ENCODE data around the gene THOC6. TPM values are rescaled to one million over a fixed set of nuclear protein-coding genes. Genes with fewer than 3 reads are reported as not detected.

Gene THOC6
- polyA plus RNA-seq, 1 donor from 2014 or later = 11.4 TPM

DNA sequence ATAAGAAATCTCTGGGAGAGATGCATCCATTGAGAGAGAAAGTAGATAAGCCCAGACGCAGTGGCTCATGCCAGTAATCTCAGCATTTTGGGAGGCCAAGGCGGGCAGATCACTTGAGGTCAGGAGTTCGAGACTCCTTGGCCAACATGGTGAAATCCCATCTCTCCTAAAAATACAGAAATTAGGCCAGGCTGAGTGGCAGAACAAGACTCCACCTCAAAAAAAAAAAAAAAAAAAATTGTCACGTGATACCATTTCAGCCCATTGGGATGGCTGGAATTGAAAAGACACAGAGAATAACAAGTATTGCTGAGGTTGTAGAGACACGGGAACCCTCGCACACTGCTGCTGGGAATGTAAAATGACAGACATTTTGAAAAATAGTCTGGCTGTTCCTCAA, 38.7 kb downstream of the THOC6 start:
- no peaks in the 10 kb centered on the region for H3K9me2 ChIP-seq (ENCODE audit: insufficient read depth, low read length)

DNA sequence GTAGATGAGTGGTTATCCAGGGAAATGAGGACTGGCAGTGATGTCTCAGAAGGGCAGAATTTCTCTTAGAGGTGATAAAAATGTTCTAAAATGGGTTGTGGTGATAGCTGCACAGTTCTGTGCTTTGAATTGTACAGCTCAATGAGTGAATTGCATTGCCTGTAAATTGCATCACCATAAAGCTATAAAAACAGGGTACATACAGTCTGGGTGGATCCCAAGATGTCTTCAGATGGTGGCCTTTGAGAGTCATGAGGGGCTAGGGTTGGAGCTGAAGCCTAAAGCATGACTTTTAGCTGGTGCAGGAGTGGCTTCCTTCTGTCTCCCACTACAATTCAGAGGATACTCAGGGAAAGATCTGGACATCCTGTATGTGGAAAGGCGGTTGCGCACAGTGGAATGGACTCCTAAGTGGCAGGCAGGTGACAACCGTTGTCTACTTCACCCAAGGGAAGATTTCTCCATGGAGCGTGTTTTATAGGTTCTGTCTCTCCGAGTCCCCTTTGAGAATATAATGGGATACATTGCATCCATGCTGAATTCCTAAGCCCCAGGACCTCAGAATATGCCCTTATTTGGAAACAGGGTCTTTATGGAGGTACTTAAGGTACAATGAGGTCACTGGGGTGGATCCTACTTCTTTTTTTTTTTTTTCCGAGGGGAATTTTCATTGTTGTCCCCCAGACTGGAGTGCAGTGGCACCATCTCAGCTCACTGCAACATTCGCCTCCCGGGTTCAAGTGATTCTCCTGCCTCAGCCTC, 40.0 kb downstream of the THOC6 start:
- Histone ChIP-seq H3K79me2 (replicated peaks; ENCODE audit: insufficient read depth, low read length) (no peaks in the 10 kb centered on the region), H2AFZ (ENCODE audit: low read depth, low read length) (no peak overlapping the region), H3K9ac (ENCODE audit: low read length) (no peak overlapping the region), H3F3A (ENCODE audit: insufficient read depth, low read length, poor library complexity, severe bottlenecking) (no peaks in the 10 kb centered on the region), H4K20me1 (ENCODE audit: insufficient read depth) (no peaks in the 10 kb centered on the region), H3K36me3 (ENCODE audit: insufficient read depth, low read length) (no peaks in the 10 kb centered on the region), H3K27me3 (ENCODE audit: insufficient read depth, low read depth, low read length) (no peaks in the 10 kb centered on the region), H3K27ac (ENCODE audit: low read length) (no peak overlapping the region), H3K4me2 (ENCODE audit: low read length) (no peak overlapping the region), H3K9me3 (ENCODE audit: low read length) (no peaks in the 10 kb centered on the region), H3K9me2 (ENCODE audit: insufficient read depth, low read length) (no peaks in the 10 kb centered on the region), H3K4me3 (ENCODE audit: low read length) (no peak overlapping the region)
- TF ChIP-seq MXI1 (conservative IDR thresholded peaks at IDR 0.05; ENCODE audit: poor library complexity, severe bottlenecking) (no peak), RAD21 (conservative IDR thresholded peaks at IDR 0.05) (no peak), EZH2 (IDR thresholded peaks at IDR 0.05; ENCODE audit: borderline replicate concordance, insufficient read depth, low read length, poor library complexity, severe bottlenecking) (no peak), SMC3 (conservative IDR thresholded peaks at IDR 0.05; ENCODE audit: poor library complexity) (no peak), EP300 (conservative IDR thresholded peaks at IDR 0.05; ENCODE audit: poor library complexity, severe bottlenecking) (no peak), POLR2AphosphoS5 (IDR thresholded peaks at IDR 0.05) (no peak), TAF1 (IDR thresholded peaks at IDR 0.05; ENCODE audit: low read depth) (no peak)
- TF ChIP-seq, protein P1, sequence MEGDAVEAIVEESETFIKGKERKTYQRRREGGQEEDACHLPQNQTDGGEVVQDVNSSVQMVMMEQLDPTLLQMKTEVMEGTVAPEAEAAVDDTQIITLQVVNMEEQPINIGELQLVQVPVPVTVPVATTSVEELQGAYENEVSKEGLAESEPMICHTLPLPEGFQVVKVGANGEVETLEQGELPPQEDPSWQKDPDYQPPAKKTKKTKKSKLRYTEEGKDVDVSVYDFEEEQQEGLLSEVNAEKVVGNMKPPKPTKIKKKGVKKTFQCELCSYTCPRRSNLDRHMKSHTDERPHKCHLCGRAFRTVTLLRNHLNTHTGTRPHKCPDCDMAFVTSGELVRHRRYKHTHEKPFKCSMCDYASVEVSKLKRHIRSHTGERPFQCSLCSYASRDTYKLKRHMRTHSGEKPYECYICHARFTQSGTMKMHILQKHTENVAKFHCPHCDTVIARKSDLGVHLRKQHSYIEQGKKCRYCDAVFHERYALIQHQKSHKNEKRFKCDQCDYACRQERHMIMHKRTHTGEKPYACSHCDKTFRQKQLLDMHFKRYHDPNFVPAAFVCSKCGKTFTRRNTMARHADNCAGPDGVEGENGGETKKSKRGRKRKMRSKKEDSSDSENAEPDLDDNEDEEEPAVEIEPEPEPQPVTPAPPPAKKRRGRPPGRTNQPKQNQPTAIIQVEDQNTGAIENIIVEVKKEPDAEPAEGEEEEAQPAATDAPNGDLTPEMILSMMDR (IDR thresholded peaks at IDR 0.05; ENCODE audit: poor library complexity, severe bottlenecking) = no peak
- TF ChIP-seq, protein P2, sequence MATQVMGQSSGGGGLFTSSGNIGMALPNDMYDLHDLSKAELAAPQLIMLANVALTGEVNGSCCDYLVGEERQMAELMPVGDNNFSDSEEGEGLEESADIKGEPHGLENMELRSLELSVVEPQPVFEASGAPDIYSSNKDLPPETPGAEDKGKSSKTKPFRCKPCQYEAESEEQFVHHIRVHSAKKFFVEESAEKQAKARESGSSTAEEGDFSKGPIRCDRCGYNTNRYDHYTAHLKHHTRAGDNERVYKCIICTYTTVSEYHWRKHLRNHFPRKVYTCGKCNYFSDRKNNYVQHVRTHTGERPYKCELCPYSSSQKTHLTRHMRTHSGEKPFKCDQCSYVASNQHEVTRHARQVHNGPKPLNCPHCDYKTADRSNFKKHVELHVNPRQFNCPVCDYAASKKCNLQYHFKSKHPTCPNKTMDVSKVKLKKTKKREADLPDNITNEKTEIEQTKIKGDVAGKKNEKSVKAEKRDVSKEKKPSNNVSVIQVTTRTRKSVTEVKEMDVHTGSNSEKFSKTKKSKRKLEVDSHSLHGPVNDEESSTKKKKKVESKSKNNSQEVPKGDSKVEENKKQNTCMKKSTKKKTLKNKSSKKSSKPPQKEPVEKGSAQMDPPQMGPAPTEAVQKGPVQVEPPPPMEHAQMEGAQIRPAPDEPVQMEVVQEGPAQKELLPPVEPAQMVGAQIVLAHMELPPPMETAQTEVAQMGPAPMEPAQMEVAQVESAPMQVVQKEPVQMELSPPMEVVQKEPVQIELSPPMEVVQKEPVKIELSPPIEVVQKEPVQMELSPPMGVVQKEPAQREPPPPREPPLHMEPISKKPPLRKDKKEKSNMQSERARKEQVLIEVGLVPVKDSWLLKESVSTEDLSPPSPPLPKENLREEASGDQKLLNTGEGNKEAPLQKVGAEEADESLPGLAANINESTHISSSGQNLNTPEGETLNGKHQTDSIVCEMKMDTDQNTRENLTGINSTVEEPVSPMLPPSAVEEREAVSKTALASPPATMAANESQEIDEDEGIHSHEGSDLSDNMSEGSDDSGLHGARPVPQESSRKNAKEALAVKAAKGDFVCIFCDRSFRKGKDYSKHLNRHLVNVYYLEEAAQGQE (IDR thresholded peaks at IDR 0.05; ENCODE audit: borderline replicate concordance) = no peak

More for the DNA sequence above, 38.7 kb downstream of the THOC6 start:
- no peak overlapping the region for H3K27ac ChIP-seq (ENCODE audit: low read length)
- H3K4me3 ChIP-seq (ENCODE audit: low read length) = no peak overlapping the region
- H3K27me3 ChIP-seq (ENCODE audit: insufficient read depth, low read depth, low read length) = no peaks in the 10 kb centered on the region
- TF ChIP-seq, protein P2 (IDR thresholded peaks at IDR 0.05; ENCODE audit: borderline replicate concordance) = no peak
- TF ChIP-seq, protein P1 (IDR thresholded peaks at IDR 0.05; ENCODE audit: poor library complexity, severe bottlenecking) = no peak
- TF ChIP-seq EZH2 (IDR thresholded peaks at IDR 0.05; ENCODE audit: borderline replicate concordance, insufficient read depth, low read length, poor library complexity, severe bottlenecking) = no peak
- no peak for TF ChIP-seq EP300 (conservative IDR thresholded peaks at IDR 0.05; ENCODE audit: poor library complexity, severe bottlenecking)
- no peak for TF ChIP-seq TAF1 (IDR thresholded peaks at IDR 0.05; ENCODE audit: low read depth)
- no peak for TF ChIP-seq POLR2AphosphoS5 (IDR thresholded peaks at IDR 0.05)
- TF ChIP-seq RAD21 (conservative IDR thresholded peaks at IDR 0.05) = no peak
- TF ChIP-seq MXI1 (conservative IDR thresholded peaks at IDR 0.05; ENCODE audit: poor library complexity, severe bottlenecking) = no peak
- no peak for TF ChIP-seq SMC3 (conservative IDR thresholded peaks at IDR 0.05; ENCODE audit: poor library complexity)
- H3K9me3 ChIP-seq (ENCODE audit: low read length) = no peaks in the 10 kb centered on the region
- no peak overlapping the region for H3K4me2 ChIP-seq (ENCODE audit: low read length)
- no peaks in the 10 kb centered on the region for H4K20me1 ChIP-seq (ENCODE audit: insufficient read depth)
- H3K79me2 ChIP-seq (replicated peaks; ENCODE audit: insufficient read depth, low read length) = no peaks in the 10 kb centered on the region
- H3F3A ChIP-seq (ENCODE audit: insufficient read depth, low read length, poor library complexity, severe bottlenecking) = no peaks in the 10 kb centered on the region
- no peak overlapping the region for H2AFZ ChIP-seq (ENCODE audit: low read depth, low read length)
- H3K36me3 ChIP-seq (ENCODE audit: insufficient read depth, low read length) = no peaks in the 10 kb centered on the region
- H3K9ac ChIP-seq (ENCODE audit: low read length) = no peak overlapping the region
